Measurements from ENCODE around the gene CALN1. TPM values are rescaled to one million over a fixed set of nuclear protein-coding genes. Genes with fewer than 3 reads are reported as not detected.

The CALN1 gene
- total RNA-seq, 4 donors from 2014 or later, result 0.04 TPM; not detected in 3

DNA sequence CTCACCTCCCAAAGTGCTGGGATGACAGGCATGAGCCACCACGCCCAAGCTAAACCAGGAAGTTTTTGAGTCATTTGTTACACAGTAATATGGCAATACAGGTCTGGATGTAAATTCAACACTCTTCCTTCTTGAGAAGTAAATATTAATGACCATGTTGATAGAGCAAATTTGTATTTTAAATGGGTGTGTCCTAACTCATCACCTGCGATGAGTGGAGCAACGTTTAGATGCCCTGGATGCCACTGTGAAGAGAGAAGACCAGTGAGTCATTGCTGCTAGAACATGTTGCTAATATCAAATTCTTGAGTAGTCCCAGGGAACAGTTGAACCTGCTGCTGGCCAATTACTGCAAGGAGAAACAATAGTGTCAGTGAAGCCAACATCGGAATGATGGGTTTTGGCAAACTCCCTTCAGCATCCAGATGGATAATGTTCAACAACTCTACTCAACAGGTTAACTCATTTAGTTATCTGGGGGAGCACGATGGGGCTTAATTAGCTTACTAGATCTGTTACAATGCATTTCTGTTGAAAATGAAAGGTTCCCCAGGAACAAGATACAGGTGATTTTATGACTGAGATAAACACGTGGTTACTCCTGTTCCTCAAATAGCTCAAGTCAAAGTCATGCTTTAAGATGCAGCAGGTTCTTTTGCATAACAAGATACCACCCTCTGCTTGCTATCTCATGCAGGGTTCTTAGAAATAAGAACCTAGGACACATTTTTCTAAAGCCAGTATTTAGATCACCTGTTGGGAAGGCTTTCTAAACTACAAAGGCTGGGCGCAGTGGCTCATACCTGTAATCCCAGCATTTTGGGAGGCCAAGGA is 146.8 kb downstream of the CALN1 start:
- ATAC-seq, result no peak
- Histone ChIP-seq H3K4me1 (no peaks in the 10 kb centered on the region), H3K4me3 (no peak overlapping the region), H3K9me3 (peaks cover 0 to 5% (median 0%) of the 10 kb centered on the region in 3 donors), H3K36me3 (no peaks in the 10 kb centered on the region), H3K27me3 (no peaks in the 10 kb centered on the region), H3K27ac (no peak overlapping the region)
- 62 to 65% methylated on average over 7 of the region's 7 CpGs for WGBS, 2 donors (ENCODE audit: low coverage in 1 of 2)
- TF ChIP-seq POLR2A (IDR thresholded peaks at IDR 0.05), result no peak
- TF ChIP-seq, protein P1, sequence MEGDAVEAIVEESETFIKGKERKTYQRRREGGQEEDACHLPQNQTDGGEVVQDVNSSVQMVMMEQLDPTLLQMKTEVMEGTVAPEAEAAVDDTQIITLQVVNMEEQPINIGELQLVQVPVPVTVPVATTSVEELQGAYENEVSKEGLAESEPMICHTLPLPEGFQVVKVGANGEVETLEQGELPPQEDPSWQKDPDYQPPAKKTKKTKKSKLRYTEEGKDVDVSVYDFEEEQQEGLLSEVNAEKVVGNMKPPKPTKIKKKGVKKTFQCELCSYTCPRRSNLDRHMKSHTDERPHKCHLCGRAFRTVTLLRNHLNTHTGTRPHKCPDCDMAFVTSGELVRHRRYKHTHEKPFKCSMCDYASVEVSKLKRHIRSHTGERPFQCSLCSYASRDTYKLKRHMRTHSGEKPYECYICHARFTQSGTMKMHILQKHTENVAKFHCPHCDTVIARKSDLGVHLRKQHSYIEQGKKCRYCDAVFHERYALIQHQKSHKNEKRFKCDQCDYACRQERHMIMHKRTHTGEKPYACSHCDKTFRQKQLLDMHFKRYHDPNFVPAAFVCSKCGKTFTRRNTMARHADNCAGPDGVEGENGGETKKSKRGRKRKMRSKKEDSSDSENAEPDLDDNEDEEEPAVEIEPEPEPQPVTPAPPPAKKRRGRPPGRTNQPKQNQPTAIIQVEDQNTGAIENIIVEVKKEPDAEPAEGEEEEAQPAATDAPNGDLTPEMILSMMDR (IDR thresholded peaks at IDR 0.05), result no peak
- TF ChIP-seq EP300 (IDR thresholded peaks at IDR 0.05), result no peak
- TF ChIP-seq POLR2AphosphoS5 (IDR thresholded peaks at IDR 0.05), result no peak

DNA sequence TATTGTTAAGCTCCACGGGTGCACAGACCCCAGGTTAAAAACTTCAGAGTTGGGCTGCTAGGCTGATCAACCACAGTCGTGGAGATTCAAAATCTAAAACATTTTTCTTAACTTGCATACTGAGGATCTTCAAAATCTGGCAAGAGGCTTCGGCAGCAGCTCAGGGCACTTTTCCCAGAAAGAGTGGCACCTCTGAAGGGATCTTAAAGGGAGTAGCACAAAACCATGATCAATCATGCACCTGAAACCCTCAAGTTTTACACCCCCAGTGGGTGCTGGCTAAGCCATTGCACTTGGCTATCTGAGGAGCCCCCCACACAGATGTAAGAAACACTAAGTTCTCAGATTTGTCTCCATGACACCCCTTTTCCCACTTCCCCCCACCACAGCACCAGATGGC is 151.7 kb downstream of the CALN1 start:
- TF ChIP-seq POLR2AphosphoS5 (IDR thresholded peaks at IDR 0.05) (no peak), EP300 (IDR thresholded peaks at IDR 0.05) (no peak), POLR2A (IDR thresholded peaks at IDR 0.05) (no peak)
- TF ChIP-seq, protein P1 (IDR thresholded peaks at IDR 0.05), result no peak
- Histone ChIP-seq H3K4me1 (no peaks in the 10 kb centered on the region), H3K36me3 (no peaks in the 10 kb centered on the region), H3K27me3 (no peaks in the 10 kb centered on the region), H3K9me3 (no peaks in the 10 kb centered on the region), H3K27ac (no peak overlapping the region), H3K4me3 (no peak overlapping the region)
- no peak for ATAC-seq
- 26 to 27% methylated on average over 3 of the region's 3 CpGs for WGBS, 2 donors (ENCODE audit: low coverage in 1 of 2)

DNA sequence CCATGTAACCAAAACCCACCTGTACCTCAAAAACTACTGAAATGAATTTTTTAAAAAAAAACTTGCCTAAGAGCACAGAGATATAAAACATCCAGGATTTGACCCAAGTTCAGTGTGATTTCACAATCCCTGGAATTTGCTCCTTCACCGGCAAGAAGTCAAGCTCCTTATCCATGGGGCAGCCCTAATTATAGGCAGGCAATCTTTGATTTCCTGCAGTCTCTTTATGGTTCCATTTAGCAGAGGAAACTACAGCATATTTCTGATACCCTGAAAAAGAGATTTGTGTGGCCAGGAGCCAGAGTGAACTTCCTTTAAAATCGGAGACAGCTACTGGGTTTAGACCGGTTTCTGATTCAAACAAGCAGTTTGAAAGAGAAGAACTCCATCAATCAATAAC is 154.1 kb downstream of the CALN1 start:
- Histone ChIP-seq H3K9me3 (no peaks in the 10 kb centered on the region), H3K36me3 (no peaks in the 10 kb centered on the region), H3K4me3 (no peak overlapping the region), H3K4me1 (no peaks in the 10 kb centered on the region), H3K27me3 (no peaks in the 10 kb centered on the region), H3K27ac (no peak overlapping the region)
- ATAC-seq, result no peak
- WGBS, 2 donors (ENCODE audit: low coverage in 1 of 2), result 52 to 63% methylated on average over 2 to 3 of the region's 3 CpGs
- TF ChIP-seq POLR2AphosphoS5 (IDR thresholded peaks at IDR 0.05), result no peak
- TF ChIP-seq EP300 (IDR thresholded peaks at IDR 0.05), result no peak
- TF ChIP-seq, protein P1 (IDR thresholded peaks at IDR 0.05), result no peak
- no peak for TF ChIP-seq POLR2A (IDR thresholded peaks at IDR 0.05)

- no peak overlapping the region for H3K4me3 ChIP-seq
- H3K4me1 ChIP-seq, result no peaks in the 10 kb centered on the region
- no peak for ATAC-seq
- H3K36me3 ChIP-seq, result no peaks in the 10 kb centered on the region
- H3K27ac ChIP-seq, result no peak overlapping the region
- WGBS, 2 donors (ENCODE audit: low coverage in 1 of 2), result 64 to 75% methylated on average over 4 of the region's 4 CpGs
- no peaks in the 10 kb centered on the region for H3K27me3 ChIP-seq
- TF ChIP-seq POLR2AphosphoS5 (IDR thresholded peaks at IDR 0.05), result no peak
- no peaks in the 10 kb centered on the region for H3K9me3 ChIP-seq
Measured at GRCh38 chr7:72254455-72254854, 157.7 kb downstream of the CALN1 start.

- Histone ChIP-seq H3K27me3 (no peaks in the 10 kb centered on the region), H3K9me3 (peaks cover 0 to 17% (median 0%) of the 10 kb centered on the region in 3 donors), H3K4me1 (no peaks in the 10 kb centered on the region), H3K36me3 (no peaks in the 10 kb centered on the region), H3K4me3 (no peak overlapping the region), H3K27ac (no peak overlapping the region)
- 71 to 79% methylated on average over 2 to 3 of the region's 3 CpGs for WGBS, 2 donors (ENCODE audit: low coverage in 1 of 2)
- TF ChIP-seq POLR2A (IDR thresholded peaks at IDR 0.05), result no peak
- no peak for TF ChIP-seq POLR2AphosphoS5 (IDR thresholded peaks at IDR 0.05)
- no peak for TF ChIP-seq EP300 (IDR thresholded peaks at IDR 0.05)
- TF ChIP-seq, protein P1 (IDR thresholded peaks at IDR 0.05), result no peak
- no peak for ATAC-seq
Measured at GRCh38 chr7:72249106-72249505, 163.0 kb downstream of the CALN1 start.

Measured in gastroesophageal sphincter (tissue), 4 donors.